Fibroblast of the conjunctiva (primary cell): ENCODE results near the gene DGLUCY.
"Not testable (repeated sequence)": the region's sequence is repeated elsewhere in the genome, so short reads cannot be mapped to it uniquely, and the experiment has no call there.

ENCODE experiments used
- DNase-seq: peaks from one replicate; pipeline ENCODE4 v3.0.0-alpha.2; 2010; ENCODE audit warnings: low read depth

The DGLUCY gene

DNA sequence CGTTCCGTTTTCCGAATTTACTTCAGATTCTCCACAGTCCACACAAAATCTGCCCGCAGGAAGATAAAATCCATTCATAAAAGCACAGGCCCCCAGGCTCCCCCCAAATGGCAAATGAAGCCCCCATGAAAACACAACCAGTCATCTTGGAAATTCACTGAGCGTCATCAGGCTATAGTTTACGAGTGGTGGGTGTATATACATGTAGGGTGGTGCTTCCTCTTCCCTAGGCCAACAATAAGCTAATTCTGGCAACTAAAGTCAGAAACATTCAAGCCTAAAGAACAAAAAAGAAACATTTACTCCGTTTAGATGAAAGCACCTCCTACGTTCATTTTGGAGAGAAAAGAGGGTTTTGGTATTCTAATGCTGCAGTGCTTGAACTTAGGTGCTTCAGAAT is 124.8 kb downstream of the DGLUCY start:
- DNase-seq, result no peak

GRCh38 chr14:91241863-91242262 is 128.0 kb downstream of the DGLUCY start:
- no peak for DNase-seq

DNA sequence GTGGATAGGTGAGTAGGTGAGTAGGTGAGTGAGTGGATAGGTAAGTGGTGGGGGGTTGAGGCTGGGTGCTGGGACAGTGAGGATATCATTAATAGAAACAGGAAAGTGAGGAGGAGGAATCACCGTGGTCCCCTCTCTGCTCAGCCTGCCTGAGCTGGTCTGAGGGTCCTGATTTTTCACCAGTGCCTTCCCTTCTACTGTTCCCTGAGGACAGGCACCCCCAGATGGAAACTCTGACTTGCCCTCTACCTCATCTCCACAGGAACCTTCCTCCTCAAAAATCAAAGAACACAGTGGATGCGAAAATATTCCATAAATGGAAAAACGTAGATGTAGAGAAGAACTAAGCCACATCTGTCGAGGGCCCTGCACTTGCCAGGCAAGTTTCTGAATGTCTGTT is 128.8 kb downstream of the DGLUCY start:
- DNase-seq, result no peak

- no peak for DNase-seq
These were observed 129.2 kb downstream of the DGLUCY start for GRCh38 chr14:91243074-91243471.

DNA sequence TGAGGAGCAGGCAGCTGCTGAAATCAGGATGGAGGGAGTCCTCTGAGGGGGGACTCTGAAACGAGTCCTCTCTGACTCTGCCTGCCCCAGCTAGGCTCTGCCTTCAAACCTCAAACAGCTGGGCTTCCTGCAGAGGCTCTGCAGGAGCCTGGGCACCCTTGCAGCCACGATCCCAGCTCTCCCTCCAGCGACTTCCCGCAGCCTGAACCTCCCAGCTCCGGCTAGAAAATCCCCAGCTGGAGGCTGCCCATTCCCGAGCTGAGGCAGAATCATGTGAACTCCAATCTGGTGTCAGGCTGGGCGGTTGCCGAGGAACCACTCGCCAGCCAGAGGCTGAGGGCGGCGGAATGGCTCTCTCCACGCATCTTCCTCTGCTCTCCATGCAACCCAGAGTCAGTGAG is 130.6 kb downstream of the DGLUCY start, which contains the start of gene GPR68:
Gene GPR68, minus strand, starts transcription at position 204 of the 401 bp plus-strand sequence. CDS start 9,654 bp downstream, outside the sequence.
- no peak for DNase-seq

- DNase-seq, result no peak
These were observed 131.2 kb downstream of the DGLUCY start for GRCh38 chr14:91245029-91245428.

- DNase-seq, result not testable (repeated sequence)
These were observed 131.7 kb downstream of the DGLUCY start for GRCh38 chr14:91245616-91246015.

DNA sequence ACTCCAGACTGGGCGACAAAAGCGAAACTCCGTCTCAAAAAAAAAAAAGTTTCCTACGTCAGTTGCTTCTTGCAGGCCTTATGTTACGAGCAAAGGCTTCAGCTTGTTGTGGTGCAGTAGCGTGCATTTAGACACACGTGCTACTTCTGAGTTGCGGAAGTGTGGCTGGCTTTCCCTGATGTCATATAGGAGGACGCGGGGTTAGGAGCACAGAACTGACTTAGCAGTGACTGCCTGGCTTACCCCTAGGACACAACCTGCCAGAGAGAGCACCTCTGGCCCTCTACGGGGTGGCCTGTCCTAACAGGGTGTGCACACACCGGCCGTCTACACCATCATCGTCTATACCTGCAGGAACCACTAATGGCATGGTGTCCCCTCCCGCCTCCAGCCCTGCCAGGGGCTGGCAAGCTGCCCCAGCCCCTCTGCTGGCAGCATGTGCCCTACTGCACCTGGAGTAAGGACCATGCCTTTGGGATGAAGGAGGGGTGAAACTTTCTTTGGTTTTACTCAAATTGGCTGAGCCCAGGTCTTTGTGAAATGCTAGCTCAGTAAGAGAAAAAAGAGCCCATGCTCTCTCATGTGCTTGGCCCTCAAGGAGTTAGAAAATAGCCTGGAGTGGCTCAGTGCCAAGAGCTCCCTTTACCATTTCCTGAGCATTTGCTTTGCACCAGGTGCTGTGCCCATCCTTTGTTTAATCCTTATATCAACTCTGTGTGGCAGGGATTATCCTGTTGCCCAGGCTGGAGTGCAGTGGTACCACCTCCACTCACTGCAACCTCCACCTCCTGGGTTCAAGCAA is 132.4 kb downstream of the DGLUCY start:
- DNase-seq, result no peak

- DNase-seq, result no peak
These were observed 136.2 kb downstream of the DGLUCY start for GRCh38 chr14:91249841-91250616.

DNA sequence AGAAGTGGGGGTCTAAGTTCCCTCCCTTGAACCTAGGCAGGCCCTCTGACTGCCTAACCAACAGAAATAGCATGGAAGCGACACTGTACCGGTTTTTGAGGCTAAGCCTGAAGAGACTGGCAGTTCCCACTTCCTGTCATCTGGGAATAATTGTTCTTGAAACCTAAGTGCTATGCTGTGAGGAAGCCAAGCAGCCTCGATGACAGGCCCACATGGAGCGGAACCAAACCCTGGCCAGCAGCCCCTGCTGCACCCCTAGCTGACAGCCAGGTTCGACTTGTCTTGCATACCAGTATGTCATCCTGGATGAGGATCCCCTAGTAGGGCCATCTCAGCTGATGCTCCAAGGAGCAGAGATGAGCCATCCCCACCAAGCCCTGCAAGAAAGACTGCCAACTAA is 137.0 kb downstream of the DGLUCY start:
- DNase-seq, result no peak

- DNase-seq, result no peak
These were observed 139.3 kb downstream of the DGLUCY start for GRCh38 chr14:91252871-91253794.

DNA sequence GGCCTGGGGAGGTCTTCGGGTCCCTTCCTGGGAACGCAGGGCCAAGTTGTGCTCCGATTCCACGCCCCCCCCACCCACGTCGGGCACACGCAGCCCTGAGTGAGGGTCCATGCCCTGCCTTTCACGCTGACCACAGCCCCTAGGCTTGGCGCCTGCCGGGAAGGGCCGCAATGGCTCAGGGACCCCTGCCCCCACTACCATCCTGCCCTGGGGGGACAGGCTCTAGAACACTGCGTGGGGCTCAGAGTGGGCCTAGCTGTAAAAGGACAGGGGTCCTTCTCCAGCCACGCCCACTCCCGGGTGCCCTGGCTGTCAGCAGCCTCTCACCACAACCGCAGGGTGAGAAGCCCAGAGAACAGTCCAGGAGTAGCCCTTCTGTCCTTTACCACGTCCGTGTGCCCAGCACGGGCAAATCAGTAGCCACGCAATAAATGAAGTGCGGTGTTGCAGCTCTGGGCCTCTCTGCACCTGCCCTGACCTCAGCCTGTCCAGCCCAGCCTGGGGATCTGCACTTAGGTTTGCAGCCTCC is 140.0 kb downstream of the DGLUCY start:
- DNase-seq, result no peak

GRCh38 chr14:91254461-91254860 is 140.6 kb downstream of the DGLUCY start:
- DNase-seq, result no peak

- no peak for DNase-seq
These were observed 141.3 kb downstream of the DGLUCY start for GRCh38 chr14:91255026-91255695.

DNA sequence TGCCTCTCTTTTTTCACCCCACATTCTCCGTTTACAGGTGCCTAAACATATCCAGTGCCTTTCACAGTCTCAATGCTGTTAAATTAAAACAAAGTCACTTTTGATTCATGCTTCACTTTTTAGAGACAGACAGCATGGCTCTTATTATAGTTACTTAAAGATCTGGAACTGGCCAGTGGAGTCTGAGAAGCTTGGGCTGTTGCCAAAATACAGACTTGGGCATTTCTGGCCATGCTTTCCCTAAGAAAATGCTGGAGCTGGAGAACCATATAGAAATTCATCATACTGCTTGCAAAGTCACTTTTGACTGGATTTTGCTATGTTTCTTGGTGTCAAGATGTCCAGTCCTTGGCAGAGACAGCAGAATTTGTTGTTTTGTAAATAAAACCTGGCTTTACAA is 142.8 kb downstream of the DGLUCY start:
- DNase-seq, result no peak

DNA sequence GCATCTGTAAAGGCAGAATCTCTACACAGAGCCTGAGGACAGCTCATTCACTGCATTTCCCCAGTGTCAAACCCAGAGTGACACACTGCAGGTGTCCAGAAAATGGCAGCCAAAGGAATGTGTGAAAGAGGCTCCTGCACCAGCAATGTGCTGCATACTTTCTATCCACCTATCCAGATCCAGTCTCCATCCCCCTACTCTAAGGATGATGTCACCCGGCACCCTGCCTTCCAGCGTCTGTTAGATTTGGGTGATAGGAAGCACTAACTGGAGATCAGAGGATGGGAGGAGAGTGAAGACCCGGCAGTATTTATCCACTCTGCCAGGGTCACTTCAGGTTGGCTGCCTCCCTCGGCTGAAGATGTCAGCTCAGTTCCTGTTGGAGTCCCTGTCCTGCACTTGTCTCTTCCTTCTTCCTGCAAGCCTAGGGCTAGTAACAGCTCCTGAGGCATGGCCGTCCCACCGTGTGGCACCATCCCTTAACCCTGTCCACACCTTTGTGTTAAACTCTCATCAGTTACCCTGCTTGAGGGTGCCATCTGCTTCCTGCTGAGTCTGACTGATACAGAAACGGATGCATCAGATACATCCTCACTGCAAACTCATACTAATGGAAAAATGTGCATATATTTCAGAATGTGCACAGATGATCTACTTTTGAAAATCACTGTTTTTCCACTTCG is 143.6 kb downstream of the DGLUCY start:
- DNase-seq, result no peak

- no peak for DNase-seq
These were observed 144.2 kb downstream of the DGLUCY start for GRCh38 chr14:91258011-91258618.

GRCh38 chr14:91258876-91259275 is 145.0 kb downstream of the DGLUCY start:
- no peak for DNase-seq

- no peak for DNase-seq
These were observed 147.2 kb downstream of the DGLUCY start for GRCh38 chr14:91261115-91261514.

DNA sequence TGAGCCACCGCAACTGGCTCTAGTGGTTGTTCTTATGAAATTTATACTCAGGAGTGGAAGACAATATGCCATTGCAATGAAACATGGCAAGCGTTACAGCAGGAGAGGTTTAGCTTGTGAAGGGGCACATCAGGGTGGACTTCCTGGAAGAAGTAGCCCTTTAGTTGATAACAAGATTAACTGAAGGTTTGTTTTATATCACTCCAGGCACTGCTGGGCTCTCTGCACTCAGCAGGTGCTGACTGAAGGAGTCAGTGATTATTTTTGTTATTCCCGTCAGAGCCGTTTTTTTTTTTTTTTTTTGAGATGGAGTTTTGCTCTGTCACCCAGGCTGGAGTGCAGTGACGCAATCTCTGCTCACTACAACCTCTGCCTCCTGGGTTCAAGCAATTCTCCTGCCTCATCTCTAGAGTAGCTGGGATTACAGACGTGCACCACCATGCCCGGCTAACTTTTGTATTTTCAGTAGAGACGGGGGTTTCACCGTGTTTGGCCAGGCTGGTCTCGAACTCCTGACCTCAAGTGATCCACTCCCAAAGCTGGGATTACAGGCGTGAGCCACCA is 148.2 kb downstream of the DGLUCY start:
- no peak for DNase-seq
